Measurements from ENCODE around the gene MIF. TPM values are rescaled to one million over a fixed set of nuclear protein-coding genes. Genes with fewer than 3 reads are reported as not detected.

MIF gene
- total RNA-seq, 2 donors from 2014 or later, result 134 to 156 TPM

DNA sequence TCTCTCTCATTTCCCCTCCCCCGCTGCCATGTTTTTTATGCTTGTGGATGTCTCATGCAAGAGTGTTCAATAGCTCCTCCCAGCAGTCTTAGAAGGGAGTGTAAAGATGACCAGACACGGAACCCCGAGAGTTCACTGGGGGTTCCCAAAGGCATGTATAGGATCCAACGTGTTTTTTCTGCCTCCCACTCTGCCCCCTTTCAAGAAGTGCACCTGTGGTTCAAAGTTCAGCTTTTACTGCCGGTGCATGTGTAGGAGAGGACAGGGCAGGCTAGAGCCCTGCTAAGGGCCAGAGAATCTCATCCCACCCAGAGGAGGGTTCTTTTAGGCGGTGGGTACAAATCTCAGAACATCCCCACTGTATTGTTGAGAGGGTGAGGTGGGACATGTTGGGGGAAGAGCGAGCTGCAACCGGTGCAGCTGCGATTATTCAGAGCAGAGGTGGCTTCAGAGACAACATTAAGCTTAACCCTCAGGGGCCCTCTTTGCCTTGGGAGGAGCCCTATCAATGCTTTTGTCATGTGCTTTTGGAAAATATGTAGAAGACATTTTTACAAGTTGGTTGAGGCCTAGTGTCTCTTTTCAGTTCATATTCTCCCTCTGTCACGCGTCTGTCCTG lies 14.5 kb downstream of the MIF start:
- H3K36me3 ChIP-seq (replicated peaks in 1 of 2; ENCODE audit: insufficient read depth in 1 of 2, low read depth in 2 of 2), result no peaks in the 10 kb centered on the region
- H3K4me1 ChIP-seq, result peaks cover 11% of the 10 kb centered on the region
- DNase-seq, result no peak
- peak overlapping the region in 3 of 4 donors; percentile 16 to 64 (median 40) for H3K27ac ChIP-seq
- no peak for ATAC-seq
- no peaks in the 10 kb centered on the region for H3K9me3 ChIP-seq
- WGBS, 2 donors, result 72 to 76% methylated on average over 11 of the region's 11 CpGs
- H3K27me3 ChIP-seq, result no peaks in the 10 kb centered on the region
- H3K4me3 ChIP-seq, result no peak overlapping the region
- intact Hi-C loops (cut with DNase I), result no loop called here
- TF ChIP-seq POLR2A (IDR thresholded peaks at IDR 0.05), result no peak
- no peak for TF ChIP-seq CTCF (IDR thresholded peaks at IDR 0.05)

DNA sequence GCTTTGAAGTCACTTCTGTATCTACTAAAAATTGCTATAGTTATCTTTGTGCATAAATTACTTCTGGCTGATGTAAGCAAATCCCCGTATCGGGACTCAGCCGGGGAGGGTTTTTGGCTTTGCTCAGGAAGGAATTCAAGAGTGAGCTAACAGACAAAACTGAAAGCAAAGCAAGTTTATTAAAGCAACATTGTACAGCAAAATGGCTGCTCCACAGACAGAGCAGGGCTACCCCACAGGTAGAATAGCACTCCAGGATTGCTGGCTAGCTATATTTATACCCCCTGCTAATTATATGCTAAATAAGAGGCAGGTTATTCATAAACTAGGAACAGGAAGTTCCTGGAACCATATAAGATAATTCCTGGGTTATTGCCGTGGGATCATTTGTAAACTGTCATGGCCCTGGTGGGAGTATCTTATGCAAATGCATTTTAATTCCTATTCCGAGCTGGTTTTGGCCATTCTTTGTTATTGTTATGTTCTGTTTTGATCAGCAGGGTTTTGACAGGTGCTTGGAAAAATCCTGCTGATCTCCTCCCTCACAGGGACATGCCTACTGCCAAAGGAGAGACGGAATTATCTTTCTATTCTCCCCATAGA lies 15.2 kb downstream of the MIF start:
- H3K36me3 ChIP-seq (replicated peaks in 1 of 2; ENCODE audit: insufficient read depth in 1 of 2, low read depth in 2 of 2), result no peaks in the 10 kb centered on the region
- H3K27me3 ChIP-seq, result no peaks in the 10 kb centered on the region
- intact Hi-C loops (cut with DNase I), result no loop called here
- DNase-seq (peak in 1 of 4 donors; percentile 14), ATAC-seq (peak; percentile 13)
- TF ChIP-seq CTCF (IDR thresholded peaks at IDR 0.05) (no peak), POLR2A (IDR thresholded peaks at IDR 0.05) (peak; percentile 24 to 88 (median 78))
- peaks cover 16% of the 10 kb centered on the region for H3K4me1 ChIP-seq
- no peak overlapping the region for H3K4me3 ChIP-seq
- whole genome bisulfite sequencing, 2 donors, result 55 to 62% methylated on average over 6 of the region's 6 CpGs
- H3K27ac ChIP-seq, result peak overlapping the region; percentile 16 to 64 (median 38)
- H3K9me3 ChIP-seq, result no peaks in the 10 kb centered on the region

DNA sequence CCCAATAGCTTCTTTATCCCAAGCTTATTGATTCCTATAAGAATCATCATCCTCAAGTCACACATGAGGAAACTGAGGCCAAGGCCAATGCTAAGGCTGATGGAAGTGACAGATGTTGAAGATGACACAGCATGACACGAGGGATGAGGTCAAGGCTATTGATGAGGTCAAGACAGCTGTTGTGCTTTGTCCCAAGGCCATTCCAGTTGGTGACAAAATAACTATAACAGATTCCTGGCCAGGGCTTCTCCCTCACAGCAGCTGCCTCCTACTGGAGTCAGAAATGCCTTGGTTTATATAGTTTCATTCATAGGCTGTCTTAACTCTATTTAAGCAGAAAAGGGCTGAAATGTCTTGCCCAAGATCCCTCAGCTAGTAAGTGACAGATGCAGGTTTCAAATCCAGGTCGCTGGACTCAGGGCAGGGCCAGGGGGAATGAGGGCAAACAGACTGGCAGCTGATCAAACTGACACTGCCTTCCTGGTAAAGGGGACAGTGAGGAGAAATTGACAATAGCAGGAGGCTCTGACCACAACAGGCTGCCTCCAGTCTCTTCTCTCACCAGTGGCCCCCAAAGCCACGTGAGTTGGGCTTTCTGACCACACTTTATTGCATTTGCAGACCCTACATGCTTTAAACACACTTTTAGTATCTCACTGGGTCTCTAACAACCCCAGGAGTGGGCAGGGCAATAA lies 16.5 kb downstream of the MIF start:
- intact Hi-C loops (cut with DNase I), result no loop called here
- peak in 1 of 4 donors; percentile 7 for DNase-seq
- Histone ChIP-seq H3K4me3 (no peak overlapping the region), H3K4me1 (peaks cover 17% of the 10 kb centered on the region), H3K9me3 (no peaks in the 10 kb centered on the region), H3K27ac (no peak overlapping the region), H3K36me3 (replicated peaks in 1 of 2; ENCODE audit: insufficient read depth in 1 of 2, low read depth in 2 of 2) (no peaks in the 10 kb centered on the region), H3K27me3 (no peaks in the 10 kb centered on the region)
- WGBS, 2 donors, result 60 to 64% methylated on average over 3 of the region's 3 CpGs
- no peak for TF ChIP-seq CTCF (IDR thresholded peaks at IDR 0.05)
- ATAC-seq, result no peak

GRCh38 chr22:23911318-23911980 lies 17.3 kb downstream of the MIF start:
- ATAC-seq (no peak), DNase-seq (no peak)
- H3K4me3 ChIP-seq, result no peak overlapping the region
- no peak for TF ChIP-seq CTCF (IDR thresholded peaks at IDR 0.05)
- no peak for TF ChIP-seq POLR2A (IDR thresholded peaks at IDR 0.05)
- intact Hi-C loops (cut with DNase I), result no loop called here
- H3K27ac ChIP-seq, result no peak overlapping the region
- no peaks in the 10 kb centered on the region for H3K27me3 ChIP-seq
- H3K9me3 ChIP-seq, result no peaks in the 10 kb centered on the region
- H3K4me1 ChIP-seq, result peaks cover 17% of the 10 kb centered on the region
- no peaks in the 10 kb centered on the region for H3K36me3 ChIP-seq (replicated peaks in 1 of 2; ENCODE audit: insufficient read depth in 1 of 2, low read depth in 2 of 2)
- 90% methylated on average over 12 of the region's 12 CpGs for whole genome bisulfite sequencing, 2 donors
